Dermis microvascular lymphatic vessel endothelial cell (primary cell): Measurements from ENCODE around the gene NYAP2. TPM values are rescaled to one million over a fixed set of nuclear protein-coding genes. Genes with fewer than 3 reads are reported as not detected.

ENCODE experiments used
- DNase-seq, 2 donors: peaks; one replicate each; pipeline versions ENCODE4 v3.0.0 to v3.0.0-alpha.2; 2010; ENCODE audit warnings: low read depth in 2 of 2
- total RNA-seq: library from RNA; depleted of rRNA; stranded (reverse); fragments of >200 nt; gene quantifications from 2 replicates; pipeline ENCODE4 v1.2.1, GENCODE V29; 2014

The NYAP2 gene
- total RNA-seq, 1 donor from 2014 or later, result not detected

DNA sequence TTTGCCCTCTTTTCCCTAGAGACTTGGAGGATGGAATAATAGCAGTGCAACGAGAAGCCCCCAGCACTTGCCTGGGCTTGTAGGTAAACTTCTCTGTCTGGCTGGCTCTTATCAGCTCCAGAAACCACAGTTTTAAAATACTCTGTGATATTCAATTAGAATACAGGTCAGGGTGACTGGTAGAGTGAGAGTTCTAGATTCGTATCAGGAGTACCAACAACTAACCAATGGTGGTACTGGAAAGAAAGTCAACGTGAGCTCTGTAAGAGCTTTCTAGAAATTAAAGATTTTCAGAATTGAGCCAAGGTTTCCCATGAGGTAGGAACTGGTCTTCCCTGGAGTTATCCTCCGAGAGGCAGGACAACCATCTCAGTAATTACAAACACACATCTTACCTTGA lies 216.9 kb downstream of the NYAP2 start:
- DNase-seq, result no peak

DNA sequence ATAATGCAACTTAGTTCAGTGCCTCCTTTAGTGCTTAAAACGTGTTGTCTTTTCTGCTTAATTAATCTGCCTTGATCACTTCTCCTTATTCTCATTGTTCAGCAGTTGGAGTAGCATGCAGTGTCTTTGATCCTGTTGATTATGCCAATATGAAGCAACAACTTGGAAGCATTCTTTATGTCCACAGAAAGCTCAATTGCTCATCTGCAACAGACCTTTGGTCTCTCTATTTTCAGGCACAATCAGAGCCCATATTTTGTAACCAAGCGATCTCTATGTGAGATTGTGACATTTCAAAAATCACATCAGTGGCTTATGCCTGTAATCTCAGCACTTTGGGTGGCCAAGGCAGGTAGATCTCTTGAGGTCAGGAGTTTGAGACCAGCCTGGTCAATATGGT lies 217.3 kb downstream of the NYAP2 start:
- DNase-seq, result no peak

DNA sequence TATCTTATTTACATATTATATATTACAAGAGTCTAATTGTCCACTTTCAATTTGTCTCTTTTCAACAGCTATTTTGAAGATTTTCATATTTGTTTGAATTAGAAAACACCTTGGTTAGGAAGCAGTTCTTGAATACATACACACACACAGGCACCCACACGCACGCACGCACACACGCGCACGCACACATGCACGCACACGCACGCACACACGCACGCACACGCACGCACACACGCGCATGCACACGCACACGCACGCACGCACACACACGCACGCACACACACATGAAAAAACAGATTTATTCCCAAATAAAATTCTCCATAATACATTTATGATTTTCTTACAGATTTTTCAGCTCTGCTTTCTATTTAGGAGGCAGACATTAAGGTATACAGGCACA lies 220.7 kb downstream of the NYAP2 start:
- no peak for DNase-seq

DNA sequence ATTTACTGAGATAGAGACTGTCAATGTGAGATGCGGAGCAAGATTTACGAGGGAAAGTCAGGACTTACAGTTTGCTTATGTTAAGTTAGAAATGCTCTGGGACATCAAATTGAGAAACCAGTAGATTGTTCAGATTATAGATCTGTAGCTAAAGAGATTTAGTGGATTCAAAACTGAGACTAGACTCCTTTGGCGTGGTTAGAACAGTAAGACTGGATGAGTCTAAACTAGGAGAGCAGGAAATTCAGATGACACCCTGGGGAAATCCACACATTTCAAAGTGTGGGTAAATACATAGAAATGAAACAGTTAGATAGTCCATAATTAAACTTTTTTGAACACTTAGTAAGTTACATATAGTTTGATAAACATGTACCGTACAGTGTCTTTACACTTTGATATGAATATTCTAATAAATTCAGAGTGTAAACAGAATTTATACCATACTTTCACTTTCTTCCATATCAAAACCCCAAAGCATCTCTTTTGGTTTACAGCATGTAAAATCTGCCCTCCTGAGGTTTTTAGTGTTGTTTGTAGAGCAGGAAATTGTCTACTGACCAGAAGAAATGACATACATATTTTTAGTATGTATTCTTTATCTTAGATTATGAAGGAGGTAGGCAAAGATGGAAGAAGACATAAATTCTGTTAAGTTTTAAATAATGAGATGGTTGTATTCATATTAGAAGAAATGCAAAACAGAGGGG lies 231.5 kb downstream of the NYAP2 start:
- DNase-seq, result no peak

DNA sequence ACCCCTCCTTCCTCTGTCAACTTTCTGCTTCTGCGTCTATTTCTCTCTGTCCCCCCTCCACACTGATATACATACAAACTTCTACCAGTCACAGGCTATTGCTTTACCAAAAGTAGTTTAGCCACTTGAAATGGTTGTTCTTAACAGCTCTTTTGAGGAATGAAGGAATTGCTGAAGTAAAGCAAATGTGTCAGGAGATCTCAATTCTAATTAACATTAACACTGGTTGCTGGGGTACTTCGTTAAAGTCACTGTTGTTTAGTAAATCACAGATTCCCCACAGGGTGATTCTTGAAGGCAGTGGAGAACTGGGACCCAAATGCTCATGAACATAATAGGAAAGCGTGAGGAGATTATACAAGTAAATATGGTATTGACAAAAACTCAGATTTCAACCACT lies 232.8 kb downstream of the NYAP2 start:
- no peak for DNase-seq

DNA sequence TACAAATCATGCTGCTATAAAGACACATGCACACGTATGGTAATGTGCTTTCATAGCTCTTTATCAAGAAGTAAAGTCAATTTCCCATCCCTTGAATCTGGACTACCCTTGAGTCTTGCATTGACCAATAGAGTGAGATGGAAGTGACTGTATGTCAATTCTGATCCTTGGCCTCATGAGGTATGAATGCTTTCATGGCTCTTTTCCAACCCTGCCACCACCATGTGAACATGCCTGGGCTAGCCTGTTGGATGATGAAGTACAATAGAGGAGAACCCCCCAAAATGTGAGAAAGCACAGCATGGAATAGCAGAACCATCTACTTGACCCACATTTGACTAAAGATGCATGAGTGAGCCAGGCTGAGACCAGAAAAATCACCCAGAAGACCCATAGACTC lies 237.0 kb downstream of the NYAP2 start:
- DNase-seq, result no peak

DNA sequence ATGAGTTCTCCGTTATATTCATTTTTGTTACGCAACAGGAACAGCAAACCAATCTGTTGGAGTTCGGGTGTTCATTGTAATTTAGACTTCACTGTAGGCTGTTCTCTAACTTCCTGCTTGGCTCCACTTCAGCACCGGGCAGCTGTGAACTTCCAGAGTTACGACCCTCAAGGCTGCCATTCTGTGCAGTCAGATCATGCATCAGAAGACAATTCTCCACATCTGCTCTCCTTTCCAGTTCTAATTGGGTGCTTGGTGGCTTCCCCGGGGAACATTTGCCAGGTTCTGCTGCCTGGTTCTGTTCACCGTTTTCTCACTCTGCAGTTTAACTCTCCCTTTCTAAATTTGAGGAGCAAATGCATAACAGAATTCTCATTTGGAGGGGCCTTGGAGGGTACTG lies 237.7 kb downstream of the NYAP2 start:
- DNase-seq, result no peak

DNA sequence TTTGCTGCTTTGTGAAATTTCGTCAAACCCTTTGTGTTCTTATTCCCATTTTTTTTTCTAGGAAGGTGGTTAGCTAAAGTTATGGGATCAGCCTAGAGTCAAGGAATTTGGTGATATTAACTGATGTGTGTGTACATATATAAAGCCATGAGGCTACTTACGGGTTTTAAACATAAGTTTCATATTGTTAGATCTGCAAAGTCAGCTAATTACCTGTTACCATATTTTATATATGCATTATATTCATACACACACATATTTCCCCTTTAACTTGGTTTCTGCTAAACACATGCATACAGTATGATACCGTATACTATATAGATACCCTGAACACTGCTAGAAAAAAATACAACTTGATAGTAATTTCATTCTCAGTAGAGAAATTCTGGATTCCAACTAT lies 241.0 kb downstream of the NYAP2 start:
- DNase-seq, result no peak

DNA sequence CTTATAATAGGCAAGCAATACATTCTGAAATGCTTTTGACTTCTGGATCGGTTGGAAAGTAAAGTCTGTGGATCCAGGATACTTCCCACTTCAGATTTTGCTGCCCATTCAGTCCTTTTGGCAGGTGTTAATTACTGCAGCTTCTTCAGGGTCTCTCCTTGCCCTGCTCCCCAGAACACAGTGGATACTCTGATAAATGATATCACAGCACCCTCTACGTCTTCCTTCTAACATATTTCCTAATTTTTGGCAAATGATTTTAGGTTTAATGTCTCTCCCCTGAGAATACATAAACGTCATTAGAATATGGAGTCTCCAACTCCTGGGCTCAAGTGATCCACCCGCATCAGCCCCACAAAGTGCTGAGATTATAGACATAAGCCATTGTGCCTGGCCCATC lies 249.8 kb downstream of the NYAP2 start:
- no peak for DNase-seq

DNA sequence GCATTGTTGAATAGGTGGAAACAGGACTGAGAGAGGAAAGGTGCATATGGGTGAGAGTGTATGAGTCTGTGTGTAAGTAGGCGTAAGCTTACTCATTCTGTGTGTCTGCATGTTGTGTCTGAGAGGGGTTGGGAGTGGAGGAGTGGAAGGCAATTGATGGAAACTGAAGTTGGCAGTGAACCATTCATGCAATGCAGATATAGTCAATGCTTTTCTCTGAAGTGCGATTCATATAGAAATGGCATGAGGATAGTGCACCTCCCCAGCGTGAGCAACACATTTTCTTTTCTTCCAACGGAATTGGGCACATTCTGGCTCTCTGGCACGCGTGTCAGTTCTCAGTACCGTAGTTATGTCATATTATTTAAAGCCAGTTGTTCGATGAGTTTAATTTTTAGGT lies 250.5 kb downstream of the NYAP2 start:
- no peak for DNase-seq

DNA sequence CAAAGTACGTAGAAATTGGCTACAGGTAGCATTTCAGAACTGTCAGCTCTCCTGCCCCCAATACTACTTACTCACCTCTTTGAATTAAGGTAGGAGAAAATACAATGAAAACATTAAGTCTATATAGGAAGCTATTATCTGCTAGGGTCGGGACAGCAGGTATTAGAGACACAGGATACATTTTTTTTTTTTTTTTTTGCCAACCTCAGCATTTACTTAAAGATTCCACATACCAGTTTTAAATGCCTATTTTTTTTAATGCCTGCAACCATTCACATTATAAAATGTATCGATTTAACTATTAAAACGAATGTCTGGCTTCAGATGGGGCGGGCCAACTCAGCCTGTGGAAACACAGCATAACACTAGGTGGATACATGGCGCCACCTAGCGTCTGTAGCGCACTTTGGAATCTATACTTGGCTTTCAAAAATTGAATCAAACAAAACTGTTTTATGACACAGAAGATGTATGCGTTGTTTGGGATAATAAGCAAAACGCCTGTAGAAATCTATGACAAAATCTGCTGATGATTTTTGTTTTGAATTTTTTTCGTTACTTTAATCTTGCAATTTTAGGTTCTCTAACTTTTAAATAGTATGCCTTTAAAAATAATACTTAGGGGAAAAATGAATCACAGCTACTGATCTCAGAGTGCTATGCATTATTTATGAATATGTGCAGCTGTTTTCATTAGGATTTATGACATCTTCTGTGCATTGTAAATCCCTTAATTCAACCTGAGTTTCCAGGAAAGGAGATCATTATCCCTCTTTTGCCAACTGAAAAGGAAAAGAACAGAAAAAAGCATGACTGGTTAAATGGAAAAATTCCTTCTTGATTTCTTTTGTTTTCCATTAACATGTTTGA lies 261.0 kb downstream of the NYAP2 start:
- DNase-seq, result peak; percentile 30 to 65

DNA sequence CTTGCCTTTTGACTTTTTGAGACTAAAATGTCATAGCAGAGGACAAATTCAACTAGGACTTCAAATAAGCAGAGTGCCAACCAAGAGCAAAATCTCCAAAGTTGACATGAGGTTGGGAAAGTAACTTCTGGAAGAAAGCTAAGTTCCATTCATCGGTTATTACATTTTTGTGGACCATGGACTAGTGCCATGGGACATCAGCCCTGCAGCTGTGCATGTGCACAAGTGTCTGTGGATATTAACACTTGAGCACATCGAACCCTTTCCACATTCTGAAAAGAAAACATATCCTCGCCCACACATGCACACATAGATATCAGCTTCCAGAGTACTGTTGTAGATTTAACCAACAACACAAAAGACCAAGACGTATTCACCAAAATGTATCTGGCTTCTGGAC lies 262.6 kb downstream of the NYAP2 start:
- no peak for DNase-seq

DNA sequence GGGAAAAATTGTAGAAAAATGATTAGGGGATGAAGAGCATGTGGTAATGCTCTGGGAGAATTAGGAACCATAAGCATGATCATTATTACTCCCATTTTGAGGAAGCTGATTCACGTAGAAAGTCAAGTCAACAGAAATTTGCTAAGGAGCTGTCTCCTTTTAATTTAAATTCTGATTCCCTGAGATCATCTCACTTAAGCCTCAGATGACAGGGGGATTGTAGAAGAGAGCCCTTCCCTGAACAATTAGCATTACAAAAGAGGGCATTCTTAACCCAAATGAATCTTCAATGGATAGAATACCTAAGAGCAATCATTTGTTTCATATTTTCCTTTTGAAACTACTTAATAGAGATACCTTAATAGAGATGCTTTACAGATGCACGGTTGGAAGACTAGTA lies 267.9 kb downstream of the NYAP2 start:
- no peak for DNase-seq

DNA sequence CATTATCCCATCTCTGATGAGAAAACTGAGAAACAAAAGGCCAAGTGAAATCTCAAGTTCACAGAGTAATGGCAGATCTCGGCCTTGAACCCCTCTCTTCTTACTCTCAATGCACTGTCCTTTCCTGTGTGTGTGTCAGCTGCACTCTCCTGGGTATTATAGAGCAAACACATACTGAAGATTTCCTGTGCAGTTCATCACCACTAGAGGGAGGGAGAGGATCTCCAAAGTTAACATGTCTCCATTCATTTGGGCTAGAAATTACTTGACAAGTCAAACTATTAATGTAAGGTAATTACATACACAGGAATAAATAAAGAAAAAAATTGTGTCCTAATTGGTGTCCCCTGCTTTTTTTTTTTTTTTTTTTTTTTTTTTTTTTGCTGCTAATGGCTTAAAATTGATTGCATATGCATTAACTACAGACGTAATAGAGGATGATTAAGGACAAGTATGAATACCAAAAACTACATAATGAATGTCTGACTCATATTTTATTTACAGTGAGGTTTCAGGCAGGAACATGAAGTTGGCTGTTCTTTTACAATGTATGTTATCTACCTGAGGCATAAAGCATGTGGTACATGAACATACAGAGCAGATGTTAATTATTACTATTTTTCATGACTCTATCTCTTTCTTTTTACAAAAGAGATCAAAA lies 269.2 kb downstream of the NYAP2 start:
- peak; percentile 44 to 61 for DNase-seq

DNA sequence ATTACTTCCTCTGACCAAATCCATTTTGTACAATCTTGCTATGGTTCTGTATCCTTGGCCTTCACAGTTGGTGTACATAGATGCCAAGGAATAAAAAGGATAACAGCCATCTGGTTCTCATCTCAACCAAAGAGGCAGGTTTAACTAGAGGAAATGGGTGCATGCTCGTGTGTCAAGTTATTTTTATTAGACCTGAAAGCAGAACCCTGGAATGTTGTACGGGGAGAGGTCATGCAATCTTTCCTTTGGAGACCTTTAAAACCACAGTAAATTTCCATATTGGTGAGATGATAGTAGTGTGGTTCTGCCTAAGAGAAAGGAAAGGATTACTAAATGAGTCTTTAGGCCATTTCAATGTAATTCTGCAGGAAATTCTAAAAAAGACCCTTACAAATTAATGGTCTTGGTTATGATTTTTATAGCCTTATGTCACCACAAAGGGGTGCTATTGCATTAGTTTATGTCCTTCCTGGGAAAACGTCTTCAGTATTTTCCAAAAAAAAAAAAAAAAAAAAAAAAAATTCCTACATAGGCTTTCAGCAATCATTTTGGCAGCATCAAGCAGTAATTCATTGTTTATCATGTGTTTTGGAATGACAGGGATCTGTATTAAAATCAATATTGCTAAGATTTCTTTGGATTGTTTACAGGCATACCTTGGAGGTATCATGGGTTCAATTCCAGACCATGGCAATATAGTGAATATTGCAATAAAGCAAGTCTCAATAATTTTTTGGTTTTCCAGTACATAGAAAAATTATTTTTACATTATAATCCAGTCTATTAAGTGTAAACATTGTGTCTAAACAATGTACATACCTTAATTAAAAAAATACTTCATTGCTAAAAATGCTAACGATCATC lies 270.8 kb downstream of the NYAP2 start:
- DNase-seq, result peak; percentile 7 to 50

DNA sequence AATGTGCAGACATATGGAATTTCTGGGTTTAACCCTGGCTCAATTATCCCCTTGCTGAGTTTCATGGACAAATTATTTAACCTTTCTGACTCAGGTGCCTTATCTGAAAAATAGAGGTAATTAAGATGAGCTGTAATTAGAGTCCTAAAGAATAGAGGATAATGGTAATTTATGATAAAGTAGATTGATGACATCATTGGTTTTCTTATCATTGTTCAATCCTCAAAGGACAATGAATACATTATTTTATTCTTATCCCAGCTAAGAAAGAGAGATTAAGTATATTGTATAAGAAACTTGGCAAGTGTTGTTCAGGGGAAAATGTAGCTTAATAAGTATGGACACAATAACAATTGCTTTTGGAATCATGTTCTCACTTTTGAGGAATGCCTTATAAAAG lies 279.3 kb downstream of the NYAP2 start:
- DNase-seq, result no peak

DNA sequence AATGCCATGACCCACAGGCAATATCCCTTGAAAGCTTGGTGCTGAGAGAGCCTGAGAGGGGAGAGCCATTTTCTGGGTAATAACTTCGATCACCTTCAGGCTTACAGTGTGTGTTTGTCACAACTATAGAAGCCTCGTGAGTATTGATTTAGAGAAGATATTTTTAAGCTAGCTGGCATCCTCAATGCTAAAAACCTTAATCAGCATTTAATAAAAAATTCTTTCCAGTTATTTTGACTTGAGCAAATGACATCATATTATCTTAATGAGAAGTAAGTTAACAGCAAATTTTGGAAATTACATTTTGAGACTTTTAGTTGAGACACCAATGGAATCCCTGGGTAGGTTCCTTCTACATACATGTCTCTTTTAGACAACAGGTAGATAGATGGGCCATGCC lies 283.7 kb downstream of the NYAP2 start:
- DNase-seq, result no peak

DNA sequence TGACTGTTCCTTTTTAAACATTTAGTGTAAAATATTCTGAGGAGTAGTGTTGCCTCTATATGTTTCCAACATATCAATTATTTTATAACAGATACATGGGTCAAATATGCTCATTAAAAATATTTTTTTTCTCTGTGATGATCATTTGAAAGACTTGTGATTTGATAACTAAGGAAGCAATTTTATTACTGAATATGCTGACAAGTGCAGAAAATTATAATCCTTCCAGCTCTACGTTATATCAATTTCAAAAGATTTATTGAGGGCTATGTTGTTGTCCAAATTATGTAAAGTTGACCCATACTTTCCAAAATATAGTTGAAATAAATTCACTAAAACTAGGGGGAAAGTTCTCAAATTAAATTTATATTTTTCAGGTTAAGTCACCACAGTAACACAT lies 290.6 kb downstream of the NYAP2 start:
- no peak for DNase-seq

DNA sequence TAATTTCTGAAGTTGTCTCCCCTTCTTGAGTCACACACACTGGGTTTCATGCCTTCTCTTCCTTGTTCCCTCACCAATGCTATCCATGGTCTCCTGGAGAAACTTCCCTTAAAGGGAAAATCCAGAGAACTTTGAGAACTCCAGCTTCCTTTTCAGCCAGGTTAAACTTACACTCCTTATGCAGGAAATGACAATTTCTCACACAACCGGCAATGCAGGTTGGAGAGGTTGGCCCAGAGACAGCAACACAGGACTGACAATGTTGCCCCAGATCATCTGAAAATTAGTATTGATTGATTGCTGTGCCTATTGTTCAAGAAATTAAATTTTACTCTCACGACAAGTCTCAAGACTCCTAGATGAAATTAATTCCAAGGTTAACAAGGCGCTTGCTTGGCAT lies 292.2 kb downstream of the NYAP2 start:
- DNase-seq, result no peak

DNA sequence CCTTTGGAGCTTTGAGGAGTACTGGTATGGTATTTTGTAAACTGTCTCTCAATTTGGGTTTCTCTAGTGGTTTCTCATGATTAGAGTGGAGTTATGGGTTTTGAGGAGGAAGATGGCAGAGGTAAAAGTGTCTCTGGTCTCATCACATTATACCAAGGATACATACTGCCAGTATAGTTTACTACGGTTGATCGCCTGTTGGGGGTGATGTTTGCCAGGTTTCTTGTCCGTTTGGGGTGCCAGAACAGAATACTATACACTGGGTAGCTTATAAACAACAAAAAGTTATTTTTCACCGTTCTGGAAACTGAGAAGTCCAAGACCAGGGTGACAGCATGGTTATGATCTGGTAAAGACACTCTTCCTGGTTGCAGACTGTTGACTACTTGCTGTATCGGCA lies 293.7 kb downstream of the NYAP2 start:
- no peak for DNase-seq

DNA sequence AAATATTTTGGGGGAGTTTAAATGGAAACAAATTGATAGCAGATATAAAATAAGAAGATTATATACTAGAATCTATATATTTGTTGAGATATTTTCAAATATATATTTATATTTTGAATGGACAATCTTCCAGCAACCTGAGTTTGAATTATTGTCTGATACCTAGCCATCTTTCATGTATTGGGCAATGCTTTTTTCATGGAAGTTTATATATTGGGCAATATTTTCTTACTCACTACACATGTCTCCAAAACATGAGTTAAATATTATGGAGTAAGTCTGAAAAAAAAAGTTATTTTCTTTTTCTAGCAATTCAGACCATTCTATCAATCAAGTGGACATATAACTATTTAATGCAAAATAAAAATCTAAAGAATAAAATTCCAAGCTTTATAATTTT lies 295.2 kb downstream of the NYAP2 start:
- no peak for DNase-seq

DNA sequence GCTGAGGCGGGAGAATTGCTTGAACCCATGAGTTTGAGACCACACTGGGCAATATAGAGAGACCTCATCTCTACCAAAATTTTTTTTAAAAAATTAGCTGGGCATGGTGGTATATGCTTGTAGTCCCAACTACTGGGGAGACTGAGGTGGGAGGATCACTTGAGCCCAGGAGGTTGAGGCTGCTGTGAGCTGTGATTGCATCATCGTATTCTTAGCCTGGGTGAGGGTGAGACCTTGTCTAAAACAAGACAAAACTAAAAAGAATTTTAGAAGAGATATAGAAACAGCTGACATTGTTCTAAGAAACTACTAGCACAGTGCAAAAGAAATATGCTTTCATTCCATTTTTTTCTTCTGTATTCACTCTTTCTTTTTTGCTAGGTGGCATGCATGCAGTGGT lies 298.4 kb downstream of the NYAP2 start:
- no peak for DNase-seq
